Measurements from ENCODE around the gene PDPK1.
"Not testable (repeated sequence)": the region's sequence is repeated elsewhere in the genome, so short reads cannot be mapped to it uniquely, and the experiment has no call there.

DNA sequence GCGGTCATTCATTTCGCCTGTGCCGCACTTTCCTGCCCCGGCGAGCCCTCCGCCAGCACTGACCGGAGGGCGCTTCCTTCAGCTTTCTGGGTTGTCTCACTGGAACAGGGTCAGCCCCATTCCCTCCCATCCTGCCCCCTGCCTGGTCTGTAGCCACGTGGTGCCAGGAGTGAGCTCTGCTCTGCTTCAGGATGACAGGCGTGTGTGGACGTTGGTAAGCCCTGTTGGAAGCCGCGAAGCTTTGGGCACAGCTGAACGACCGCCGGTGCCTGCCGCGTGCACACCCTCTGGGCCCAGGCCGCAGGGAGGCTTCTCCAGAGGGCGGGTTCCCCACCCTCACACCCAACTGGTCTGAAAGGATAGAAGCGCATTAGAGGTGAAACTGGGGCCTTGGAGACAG, 43.0 kb downstream of the PDPK1 start:
- TF ChIP-seq CTCF (IDR thresholded peaks at IDR 0.05; ENCODE audit: poor library complexity); EZH2 (IDR thresholded peaks at IDR 0.05; ENCODE audit: borderline replicate concordance): not testable (repeated sequence)
